ENCODE data around the gene SCYL1.

SCYL1 gene

GRCh38 chr11:65585396-65586246 is 60.7 kb downstream of the SCYL1 start:
- DNase-seq (ENCODE audit: low spot score) = no peak

DNA sequence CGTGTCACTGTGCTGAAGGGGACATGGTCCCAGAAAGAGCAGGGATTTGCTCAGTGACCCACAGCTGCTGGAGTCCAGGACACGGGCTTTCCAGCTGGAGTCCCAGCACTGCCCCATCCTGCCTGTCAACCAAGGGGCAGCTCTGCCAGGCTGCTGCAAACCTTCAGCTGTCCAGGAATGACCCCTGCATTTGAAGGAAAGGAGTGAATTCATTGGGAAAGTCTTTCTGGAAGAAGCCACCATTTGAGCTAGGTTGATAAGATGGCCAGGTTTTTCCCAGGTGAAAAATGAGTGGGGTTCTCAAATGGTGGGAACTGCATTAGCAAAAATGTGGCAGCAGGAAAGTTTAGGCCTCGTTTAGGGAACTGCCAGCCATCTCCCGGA is 61.4 kb downstream of the SCYL1 start:
- no peak for DNase-seq (ENCODE audit: low spot score)

DNA sequence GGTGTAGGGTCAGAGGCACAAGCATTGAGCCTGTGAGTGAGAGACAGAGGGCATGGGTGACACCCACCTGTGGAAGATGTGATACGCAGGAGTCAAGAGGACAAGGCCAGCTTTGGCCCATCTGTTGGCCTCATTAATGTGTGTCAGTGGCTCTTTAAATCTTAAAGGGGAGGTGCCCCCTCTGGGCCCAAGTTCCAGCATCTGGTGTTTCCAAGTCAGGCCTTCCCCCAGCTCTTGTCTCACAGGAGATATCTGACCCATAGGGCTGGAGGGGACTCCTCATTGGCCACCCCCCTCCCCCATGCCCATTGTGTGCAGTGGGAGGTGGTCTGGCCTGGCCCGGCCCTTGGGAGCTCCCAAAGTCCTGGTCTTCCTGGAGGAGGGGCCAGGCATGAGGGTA is 61.8 kb downstream of the SCYL1 start:
- DNase-seq (ENCODE audit: low spot score) = no peak
